Measurements from ENCODE around the gene SCTR.

DNA sequence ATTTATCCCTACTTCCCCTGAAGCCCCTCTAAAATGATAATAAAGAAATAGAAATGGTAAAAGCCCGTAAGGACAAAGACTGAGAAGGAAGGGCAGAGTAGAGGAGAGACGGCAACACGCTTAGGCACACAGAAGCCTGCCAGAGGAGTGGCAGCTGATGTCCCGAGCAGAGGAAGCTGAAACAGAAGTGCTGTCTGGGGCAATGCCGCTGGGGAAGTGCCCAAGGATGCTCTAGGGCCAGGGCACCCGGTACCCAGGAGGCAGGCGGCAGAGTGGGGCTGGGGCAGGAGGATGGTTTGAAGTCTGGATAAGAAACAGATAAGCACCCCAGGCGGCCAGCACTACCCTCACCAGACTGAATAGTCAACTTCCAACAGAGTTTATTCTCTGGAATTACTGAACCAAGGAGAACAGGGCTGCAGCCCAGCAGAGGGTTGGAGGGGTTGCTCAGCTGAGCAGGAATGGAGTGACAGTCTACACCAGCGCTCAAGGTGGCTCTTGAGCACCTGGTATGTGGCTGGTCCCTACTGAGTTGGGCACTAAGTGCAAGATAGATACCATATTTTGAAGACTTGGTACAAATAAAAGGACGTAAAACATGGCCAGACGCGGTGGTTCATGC, 70.2 kb downstream of the SCTR start:
- TF ChIP-seq, protein P1, sequence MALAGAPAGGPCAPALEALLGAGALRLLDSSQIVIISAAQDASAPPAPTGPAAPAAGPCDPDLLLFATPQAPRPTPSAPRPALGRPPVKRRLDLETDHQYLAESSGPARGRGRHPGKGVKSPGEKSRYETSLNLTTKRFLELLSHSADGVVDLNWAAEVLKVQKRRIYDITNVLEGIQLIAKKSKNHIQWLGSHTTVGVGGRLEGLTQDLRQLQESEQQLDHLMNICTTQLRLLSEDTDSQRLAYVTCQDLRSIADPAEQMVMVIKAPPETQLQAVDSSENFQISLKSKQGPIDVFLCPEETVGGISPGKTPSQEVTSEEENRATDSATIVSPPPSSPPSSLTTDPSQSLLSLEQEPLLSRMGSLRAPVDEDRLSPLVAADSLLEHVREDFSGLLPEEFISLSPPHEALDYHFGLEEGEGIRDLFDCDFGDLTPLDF (CRISPR knock-in tag; IDR thresholded peaks at IDR 0.05): no peak
- no peak for TF ChIP-seq CTCF (IDR thresholded peaks at IDR 0.05)
- TF ChIP-seq, protein P2, sequence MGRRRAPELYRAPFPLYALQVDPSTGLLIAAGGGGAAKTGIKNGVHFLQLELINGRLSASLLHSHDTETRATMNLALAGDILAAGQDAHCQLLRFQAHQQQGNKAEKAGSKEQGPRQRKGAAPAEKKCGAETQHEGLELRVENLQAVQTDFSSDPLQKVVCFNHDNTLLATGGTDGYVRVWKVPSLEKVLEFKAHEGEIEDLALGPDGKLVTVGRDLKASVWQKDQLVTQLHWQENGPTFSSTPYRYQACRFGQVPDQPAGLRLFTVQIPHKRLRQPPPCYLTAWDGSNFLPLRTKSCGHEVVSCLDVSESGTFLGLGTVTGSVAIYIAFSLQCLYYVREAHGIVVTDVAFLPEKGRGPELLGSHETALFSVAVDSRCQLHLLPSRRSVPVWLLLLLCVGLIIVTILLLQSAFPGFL (CRISPR knock-in tag; IDR thresholded peaks at IDR 0.05; ENCODE audit: borderline replicate concordance): no peak
- no peak for TF ChIP-seq ZNF121 (CRISPR knock-in tag; IDR thresholded peaks at IDR 0.05)
- TF ChIP-seq TEAD4 (CRISPR knock-in tag; IDR thresholded peaks at IDR 0.05): no peak
- TF ChIP-seq NFE2L1 (CRISPR knock-in tag; IDR thresholded peaks at IDR 0.05): no peak
- TF ChIP-seq MLX (CRISPR knock-in tag; IDR thresholded peaks at IDR 0.05): no peak
- TF ChIP-seq, protein P3, sequence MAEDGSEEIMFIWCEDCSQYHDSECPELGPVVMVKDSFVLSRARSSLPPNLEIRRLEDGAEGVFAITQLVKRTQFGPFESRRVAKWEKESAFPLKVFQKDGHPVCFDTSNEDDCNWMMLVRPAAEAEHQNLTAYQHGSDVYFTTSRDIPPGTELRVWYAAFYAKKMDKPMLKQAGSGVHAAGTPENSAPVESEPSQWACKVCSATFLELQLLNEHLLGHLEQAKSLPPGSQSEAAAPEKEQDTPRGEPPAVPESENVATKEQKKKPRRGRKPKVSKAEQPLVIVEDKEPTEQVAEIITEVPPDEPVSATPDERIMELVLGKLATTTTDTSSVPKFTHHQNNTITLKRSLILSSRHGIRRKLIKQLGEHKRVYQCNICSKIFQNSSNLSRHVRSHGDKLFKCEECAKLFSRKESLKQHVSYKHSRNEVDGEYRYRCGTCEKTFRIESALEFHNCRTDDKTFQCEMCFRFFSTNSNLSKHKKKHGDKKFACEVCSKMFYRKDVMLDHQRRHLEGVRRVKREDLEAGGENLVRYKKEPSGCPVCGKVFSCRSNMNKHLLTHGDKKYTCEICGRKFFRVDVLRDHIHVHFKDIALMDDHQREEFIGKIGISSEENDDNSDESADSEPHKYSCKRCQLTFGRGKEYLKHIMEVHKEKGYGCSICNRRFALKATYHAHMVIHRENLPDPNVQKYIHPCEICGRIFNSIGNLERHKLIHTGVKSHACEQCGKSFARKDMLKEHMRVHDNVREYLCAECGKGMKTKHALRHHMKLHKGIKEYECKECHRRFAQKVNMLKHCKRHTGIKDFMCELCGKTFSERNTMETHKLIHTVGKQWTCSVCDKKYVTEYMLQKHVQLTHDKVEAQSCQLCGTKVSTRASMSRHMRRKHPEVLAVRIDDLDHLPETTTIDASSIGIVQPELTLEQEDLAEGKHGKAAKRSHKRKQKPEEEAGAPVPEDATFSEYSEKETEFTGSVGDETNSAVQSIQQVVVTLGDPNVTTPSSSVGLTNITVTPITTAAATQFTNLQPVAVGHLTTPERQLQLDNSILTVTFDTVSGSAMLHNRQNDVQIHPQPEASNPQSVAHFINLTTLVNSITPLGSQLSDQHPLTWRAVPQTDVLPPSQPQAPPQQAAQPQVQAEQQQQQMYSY (CRISPR knock-in tag; IDR thresholded peaks at IDR 0.05): no peak
- no peak for TF ChIP-seq FOXP1 (CRISPR knock-in tag; IDR thresholded peaks at IDR 0.05; ENCODE audit: borderline replicate concordance)
- TF ChIP-seq ZNF416 (CRISPR knock-in tag; IDR thresholded peaks at IDR 0.05): no peak
- no peak for TF ChIP-seq MYBL2 (CRISPR knock-in tag; IDR thresholded peaks at IDR 0.05)
- TF ChIP-seq, protein P4, sequence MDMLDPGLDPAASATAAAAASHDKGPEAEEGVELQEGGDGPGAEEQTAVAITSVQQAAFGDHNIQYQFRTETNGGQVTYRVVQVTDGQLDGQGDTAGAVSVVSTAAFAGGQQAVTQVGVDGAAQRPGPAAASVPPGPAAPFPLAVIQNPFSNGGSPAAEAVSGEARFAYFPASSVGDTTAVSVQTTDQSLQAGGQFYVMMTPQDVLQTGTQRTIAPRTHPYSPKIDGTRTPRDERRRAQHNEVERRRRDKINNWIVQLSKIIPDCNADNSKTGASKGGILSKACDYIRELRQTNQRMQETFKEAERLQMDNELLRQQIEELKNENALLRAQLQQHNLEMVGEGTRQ (CRISPR knock-in tag; IDR thresholded peaks at IDR 0.05): no peak
- TF ChIP-seq ATF3 (CRISPR knock-in tag; conservative IDR thresholded peaks at IDR 0.05): no peak
